ENCODE data around the gene MYBBP1A.

DNA sequence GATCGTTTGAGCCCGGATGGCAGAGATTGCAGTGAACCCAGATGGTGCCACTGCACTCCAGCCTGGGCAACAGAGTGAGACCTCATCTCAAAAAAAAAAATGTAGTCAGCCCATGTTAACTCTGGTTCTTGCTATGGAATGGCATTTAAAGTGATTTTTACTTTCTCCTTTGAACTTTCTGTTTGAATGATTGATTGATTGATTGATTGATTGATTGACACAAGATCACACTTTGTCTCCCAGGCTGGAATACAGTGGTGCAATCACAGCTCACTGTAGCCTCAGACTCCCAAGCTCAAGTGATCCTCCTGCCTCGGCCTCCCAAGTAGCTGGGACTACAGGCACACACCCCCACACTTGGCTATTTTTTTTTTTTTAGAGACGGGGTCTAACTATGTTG lies 46.1 kb upstream of the MYBBP1A start:
- TF ChIP-seq EZH2 (IDR thresholded peaks at IDR 0.05; ENCODE audit: borderline replicate concordance, insufficient read depth, low read depth, low read length, poor library complexity, severe bottlenecking), result no peak
- TF ChIP-seq, protein P1, sequence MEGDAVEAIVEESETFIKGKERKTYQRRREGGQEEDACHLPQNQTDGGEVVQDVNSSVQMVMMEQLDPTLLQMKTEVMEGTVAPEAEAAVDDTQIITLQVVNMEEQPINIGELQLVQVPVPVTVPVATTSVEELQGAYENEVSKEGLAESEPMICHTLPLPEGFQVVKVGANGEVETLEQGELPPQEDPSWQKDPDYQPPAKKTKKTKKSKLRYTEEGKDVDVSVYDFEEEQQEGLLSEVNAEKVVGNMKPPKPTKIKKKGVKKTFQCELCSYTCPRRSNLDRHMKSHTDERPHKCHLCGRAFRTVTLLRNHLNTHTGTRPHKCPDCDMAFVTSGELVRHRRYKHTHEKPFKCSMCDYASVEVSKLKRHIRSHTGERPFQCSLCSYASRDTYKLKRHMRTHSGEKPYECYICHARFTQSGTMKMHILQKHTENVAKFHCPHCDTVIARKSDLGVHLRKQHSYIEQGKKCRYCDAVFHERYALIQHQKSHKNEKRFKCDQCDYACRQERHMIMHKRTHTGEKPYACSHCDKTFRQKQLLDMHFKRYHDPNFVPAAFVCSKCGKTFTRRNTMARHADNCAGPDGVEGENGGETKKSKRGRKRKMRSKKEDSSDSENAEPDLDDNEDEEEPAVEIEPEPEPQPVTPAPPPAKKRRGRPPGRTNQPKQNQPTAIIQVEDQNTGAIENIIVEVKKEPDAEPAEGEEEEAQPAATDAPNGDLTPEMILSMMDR (IDR thresholded peaks at IDR 0.05), result no peak

Data from B cell (primary cell).